Measurements from ENCODE around the gene BCL2A1. TPM values are rescaled to one million over a fixed set of nuclear protein-coding genes. Genes with fewer than 3 reads are reported as not detected.

BCL2A1 gene
- total and polyA plus RNA-seq, 4 donors: 0.50 to 2.9 (median 1.2) TPM

DNA sequence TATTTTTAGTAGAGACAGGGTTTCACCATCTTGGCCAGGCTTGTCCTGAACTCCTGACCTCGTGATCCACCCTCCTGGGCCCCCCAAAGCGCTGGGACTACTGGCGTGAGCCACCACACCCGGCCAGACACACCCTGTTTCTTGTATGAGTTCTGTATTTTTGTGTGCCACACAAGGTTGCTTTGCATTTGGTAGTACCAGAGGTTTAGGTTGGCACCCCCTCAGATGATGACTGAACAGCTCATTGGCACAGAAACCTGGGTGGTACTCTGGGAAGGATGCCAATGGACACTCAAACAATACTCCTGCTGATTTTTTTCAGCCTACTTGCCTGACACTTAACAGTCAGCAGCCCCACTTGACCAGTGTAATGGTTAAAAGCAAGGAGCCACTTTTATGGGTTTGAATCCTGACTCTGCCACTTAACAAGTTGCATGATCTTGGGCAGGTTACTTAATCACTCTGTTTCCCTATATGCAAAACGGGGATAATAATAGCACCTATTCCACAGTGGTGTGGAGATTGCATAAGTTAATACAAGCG, 39.2 kb upstream of the BCL2A1 start:
- H3K9ac ChIP-seq (ENCODE audit: low read depth in 1 of 2, low read length in 2 of 2): no peak overlapping the region
- H3K4me1 ChIP-seq (ENCODE audit: control insufficient read depth in 4 of 4, insufficient read depth in 4 of 4, low read length in 3 of 4): no peaks in the 10 kb centered on the region
- no peaks in the 10 kb centered on the region for H3K27me3 ChIP-seq (ENCODE audit: control insufficient read depth in 4 of 4, insufficient read depth in 4 of 4, low read length in 3 of 4)
- no peak overlapping the region for H3K27ac ChIP-seq (ENCODE audit: low read depth in 1 of 2, low read length in 2 of 2)
- H3K4me3 ChIP-seq (ENCODE audit: low read depth in 1 of 3, low read length in 3 of 3): no peak overlapping the region
- no peak for TF ChIP-seq YY1 (IDR thresholded peaks at IDR 0.05)
- no peak for TF ChIP-seq EGR1 (IDR thresholded peaks at IDR 0.05; ENCODE audit: low read depth in 2 of 2)
- TF ChIP-seq REST (IDR thresholded peaks at IDR 0.05): no peak
- TF ChIP-seq, protein P1, sequence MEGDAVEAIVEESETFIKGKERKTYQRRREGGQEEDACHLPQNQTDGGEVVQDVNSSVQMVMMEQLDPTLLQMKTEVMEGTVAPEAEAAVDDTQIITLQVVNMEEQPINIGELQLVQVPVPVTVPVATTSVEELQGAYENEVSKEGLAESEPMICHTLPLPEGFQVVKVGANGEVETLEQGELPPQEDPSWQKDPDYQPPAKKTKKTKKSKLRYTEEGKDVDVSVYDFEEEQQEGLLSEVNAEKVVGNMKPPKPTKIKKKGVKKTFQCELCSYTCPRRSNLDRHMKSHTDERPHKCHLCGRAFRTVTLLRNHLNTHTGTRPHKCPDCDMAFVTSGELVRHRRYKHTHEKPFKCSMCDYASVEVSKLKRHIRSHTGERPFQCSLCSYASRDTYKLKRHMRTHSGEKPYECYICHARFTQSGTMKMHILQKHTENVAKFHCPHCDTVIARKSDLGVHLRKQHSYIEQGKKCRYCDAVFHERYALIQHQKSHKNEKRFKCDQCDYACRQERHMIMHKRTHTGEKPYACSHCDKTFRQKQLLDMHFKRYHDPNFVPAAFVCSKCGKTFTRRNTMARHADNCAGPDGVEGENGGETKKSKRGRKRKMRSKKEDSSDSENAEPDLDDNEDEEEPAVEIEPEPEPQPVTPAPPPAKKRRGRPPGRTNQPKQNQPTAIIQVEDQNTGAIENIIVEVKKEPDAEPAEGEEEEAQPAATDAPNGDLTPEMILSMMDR (IDR thresholded peaks at IDR 0.05; ENCODE audit: low read depth, low read length, missing input control): no peak
- TF ChIP-seq HNF4A (conservative IDR thresholded peaks at IDR 0.05): no peak
- TF ChIP-seq JUND (IDR thresholded peaks at IDR 0.05): no peak
- TF ChIP-seq, protein P2, sequence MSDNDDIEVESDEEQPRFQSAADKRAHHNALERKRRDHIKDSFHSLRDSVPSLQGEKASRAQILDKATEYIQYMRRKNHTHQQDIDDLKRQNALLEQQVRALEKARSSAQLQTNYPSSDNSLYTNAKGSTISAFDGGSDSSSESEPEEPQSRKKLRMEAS (IDR thresholded peaks at IDR 0.05): no peak
- TF ChIP-seq NR2F2 (IDR thresholded peaks at IDR 0.05): no peak
- no peak for TF ChIP-seq SP1 (IDR thresholded peaks at IDR 0.05)
- TF ChIP-seq, protein P3, sequence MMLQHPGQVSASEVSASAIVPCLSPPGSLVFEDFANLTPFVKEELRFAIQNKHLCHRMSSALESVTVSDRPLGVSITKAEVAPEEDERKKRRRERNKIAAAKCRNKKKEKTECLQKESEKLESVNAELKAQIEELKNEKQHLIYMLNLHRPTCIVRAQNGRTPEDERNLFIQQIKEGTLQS (IDR thresholded peaks at IDR 0.05): no peak
- TF ChIP-seq FOXA1 (IDR thresholded peaks at IDR 0.05): no peak
- TF ChIP-seq RXRA (IDR thresholded peaks at IDR 0.05): no peak
- TF ChIP-seq TAF1 (conservative IDR thresholded peaks at IDR 0.05): no peak
- TF ChIP-seq, protein P4, sequence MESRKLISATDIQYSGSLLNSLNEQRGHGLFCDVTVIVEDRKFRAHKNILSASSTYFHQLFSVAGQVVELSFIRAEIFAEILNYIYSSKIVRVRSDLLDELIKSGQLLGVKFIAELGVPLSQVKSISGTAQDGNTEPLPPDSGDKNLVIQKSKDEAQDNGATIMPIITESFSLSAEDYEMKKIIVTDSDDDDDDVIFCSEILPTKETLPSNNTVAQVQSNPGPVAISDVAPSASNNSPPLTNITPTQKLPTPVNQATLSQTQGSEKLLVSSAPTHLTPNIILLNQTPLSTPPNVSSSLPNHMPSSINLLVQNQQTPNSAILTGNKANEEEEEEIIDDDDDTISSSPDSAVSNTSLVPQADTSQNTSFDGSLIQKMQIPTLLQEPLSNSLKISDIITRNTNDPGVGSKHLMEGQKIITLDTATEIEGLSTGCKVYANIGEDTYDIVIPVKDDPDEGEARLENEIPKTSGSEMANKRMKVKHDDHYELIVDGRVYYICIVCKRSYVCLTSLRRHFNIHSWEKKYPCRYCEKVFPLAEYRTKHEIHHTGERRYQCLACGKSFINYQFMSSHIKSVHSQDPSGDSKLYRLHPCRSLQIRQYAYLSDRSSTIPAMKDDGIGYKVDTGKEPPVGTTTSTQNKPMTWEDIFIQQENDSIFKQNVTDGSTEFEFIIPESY (IDR thresholded peaks at IDR 0.05): no peak
- TF ChIP-seq RAD21 (IDR thresholded peaks at IDR 0.05): no peak
- TF ChIP-seq GABPA (IDR thresholded peaks at IDR 0.05 in 1 of 2, conservative IDR thresholded peaks at IDR 0.05 in 1 of 2): no peak
- no peak for TF ChIP-seq HNF4G (IDR thresholded peaks at IDR 0.05)
- no peak for TF ChIP-seq FOXA2 (IDR thresholded peaks at IDR 0.05)
- 78% methylated on average over 6 of the region's 6 CpGs for WGBS
- H3K9me3 ChIP-seq (ENCODE audit: control insufficient read depth in 4 of 4, low read length in 3 of 4): no peaks in the 10 kb centered on the region
- no peaks in the 10 kb centered on the region for H3K36me3 ChIP-seq (ENCODE audit: control insufficient read depth in 4 of 4, insufficient read depth in 3 of 4, low read depth in 1 of 4, low read length in 3 of 4)
- no peak for DNase-seq (ENCODE audit: low spot score)

All from liver (tissue), 9 donors.